Measurements from ENCODE around the gene SERF2.
"Not testable (repeated sequence)": the region's sequence is repeated elsewhere in the genome, so short reads cannot be mapped to it uniquely, and the experiment has no call there.

The SERF2 gene
- long read RNA-seq, donor 1, transcript SERF2-201 (3 exons, 1,537 nt): major isoform, 890 of 1,097 reads
- long read RNA-seq, donor 1, transcript SERF2-207 (2 exons, 582 nt): minor isoform, 107 of 1,097 reads
- long read RNA-seq, donor 1, transcript SERF2-216 (2 exons, 1,030 nt): minor isoform, 14 of 1,097 reads
- long read RNA-seq, donor 1, partial matches to known transcripts: 63 of 1,097 reads
- long read RNA-seq, donor 1, other reads (novel, unspliced or antisense): 15 of 1,097 reads
- long read RNA-seq, donor 2, transcript SERF2-201 (3 exons, 1,537 nt): major isoform, 526 of 639 reads
- long read RNA-seq, donor 2, transcript SERF2-207 (2 exons, 582 nt): minor isoform, 91 of 639 reads
- long read RNA-seq, donor 2, transcript SERF2-216 (2 exons, 1,030 nt): minor isoform, 5 of 639 reads
- long read RNA-seq, donor 2, partial matches to known transcripts: 7 of 639 reads
- long read RNA-seq, donor 2, other reads (novel, unspliced or antisense): 0 of 639 reads
- long read RNA-seq, donor 3, transcript SERF2-201 (3 exons, 1,537 nt): major isoform, 279 of 338 reads
- long read RNA-seq, donor 3, transcript SERF2-207 (2 exons, 582 nt): minor isoform, 47 of 338 reads
- long read RNA-seq, donor 3, transcript SERF2-216 (2 exons, 1,030 nt): minor isoform, 5 of 338 reads
- long read RNA-seq, donor 3, partial matches to known transcripts: 0 of 338 reads
- long read RNA-seq, donor 3, other reads (novel, unspliced or antisense): 0 of 338 reads
- long read RNA-seq, donor 4, transcript SERF2-207 (2 exons, 582 nt): minor isoform, 60 of 575 reads
- long read RNA-seq, donor 4, transcript SERF2-216 (2 exons, 1,030 nt): minor isoform, 16 of 575 reads
- long read RNA-seq, donor 4, transcript SERF2-201 (3 exons, 1,537 nt): major isoform, 474 of 575 reads
- long read RNA-seq, donor 4, transcript SERF2-205 (3 exons, 690 nt): minor isoform, 6 of 575 reads
- long read RNA-seq, donor 4, partial matches to known transcripts: 12 of 575 reads
- long read RNA-seq, donor 4, other reads (novel, unspliced or antisense): 0 of 575 reads
- long read RNA-seq, donor 5, transcript SERF2-207 (2 exons, 582 nt): minor isoform, 76 of 859 reads
- long read RNA-seq, donor 5, transcript SERF2-204 (3 exons, 586 nt): minor isoform, 6 of 859 reads
- long read RNA-seq, donor 5, transcript SERF2-201 (3 exons, 1,537 nt): major isoform, 757 of 859 reads
- long read RNA-seq, donor 5, transcript SERF2-216 (2 exons, 1,030 nt): minor isoform, 10 of 859 reads
- long read RNA-seq, donor 5, partial matches to known transcripts: 0 of 859 reads
- long read RNA-seq, donor 5, other reads (novel, unspliced or antisense): 0 of 859 reads
- long read RNA-seq, donor 6, transcript SERF2-202 (3 exons, 506 nt): minor isoform, 7 of 642 reads
- long read RNA-seq, donor 6, transcript SERF2-207 (2 exons, 582 nt): minor isoform, 96 of 642 reads
- long read RNA-seq, donor 6, transcript SERF2-216 (2 exons, 1,030 nt): minor isoform, 5 of 642 reads
- long read RNA-seq, donor 6, transcript SERF2-201 (3 exons, 1,537 nt): major isoform, 523 of 642 reads
- long read RNA-seq, donor 6, partial matches to known transcripts: 6 of 642 reads
- long read RNA-seq, donor 6, other reads (novel, unspliced or antisense): 0 of 642 reads
- long read RNA-seq, donor 7: 0 reads
- long read RNA-seq, donor 8, transcript SERF2-216 (2 exons, 1,030 nt): minor isoform, 11 of 729 reads
- long read RNA-seq, donor 8, transcript SERF2-201 (3 exons, 1,537 nt): major isoform, 557 of 729 reads
- long read RNA-seq, donor 8, transcript SERF2-207 (2 exons, 582 nt): minor isoform, 70 of 729 reads
- long read RNA-seq, donor 8, partial matches to known transcripts: 59 of 729 reads
- long read RNA-seq, donor 8, other reads (novel, unspliced or antisense): 27 of 729 reads

DNA sequence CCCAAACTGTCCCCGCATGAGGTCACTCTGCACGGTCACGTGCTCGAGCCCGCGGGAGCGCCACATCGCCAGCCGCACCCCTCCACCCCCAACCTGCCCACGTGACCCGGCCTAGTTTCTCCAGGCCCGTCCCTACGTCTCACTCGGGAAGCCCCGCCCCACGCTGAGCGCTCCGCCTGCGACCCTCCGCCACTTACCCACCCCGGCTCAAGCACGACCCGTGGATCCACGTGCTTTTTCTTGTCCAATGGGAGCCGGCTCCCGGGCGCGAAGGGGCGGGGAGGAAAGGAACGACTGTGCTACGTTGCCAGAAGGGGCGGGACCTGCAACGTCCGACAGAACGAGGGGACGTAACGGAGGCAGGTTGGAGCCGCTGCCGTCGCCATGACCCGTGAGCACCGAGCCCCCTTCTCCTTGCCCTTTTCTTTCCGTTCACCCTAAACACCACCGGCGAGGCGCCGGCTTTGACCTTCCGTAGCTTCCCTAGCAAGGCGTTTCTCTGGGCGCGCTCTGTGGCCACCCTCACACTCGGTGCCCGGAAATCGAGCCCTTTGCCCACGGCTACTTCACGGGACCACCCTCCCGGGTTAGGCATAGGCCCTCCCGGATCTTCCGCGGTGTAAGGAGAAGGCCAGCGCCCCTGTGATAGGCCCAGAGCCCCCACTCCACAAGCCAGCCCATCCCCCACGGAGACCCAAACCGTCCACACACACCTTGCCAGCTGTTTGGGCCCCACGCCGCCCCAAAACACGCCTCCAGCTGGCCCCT lies at the start of gene SERF2:
TSS of gene SERF2 (plus strand) at position 328 of the 768 bp plus-strand sequence. CDS start at position 385, 57 bp downstream.
- DNase-seq: peak; percentile 92

DNA sequence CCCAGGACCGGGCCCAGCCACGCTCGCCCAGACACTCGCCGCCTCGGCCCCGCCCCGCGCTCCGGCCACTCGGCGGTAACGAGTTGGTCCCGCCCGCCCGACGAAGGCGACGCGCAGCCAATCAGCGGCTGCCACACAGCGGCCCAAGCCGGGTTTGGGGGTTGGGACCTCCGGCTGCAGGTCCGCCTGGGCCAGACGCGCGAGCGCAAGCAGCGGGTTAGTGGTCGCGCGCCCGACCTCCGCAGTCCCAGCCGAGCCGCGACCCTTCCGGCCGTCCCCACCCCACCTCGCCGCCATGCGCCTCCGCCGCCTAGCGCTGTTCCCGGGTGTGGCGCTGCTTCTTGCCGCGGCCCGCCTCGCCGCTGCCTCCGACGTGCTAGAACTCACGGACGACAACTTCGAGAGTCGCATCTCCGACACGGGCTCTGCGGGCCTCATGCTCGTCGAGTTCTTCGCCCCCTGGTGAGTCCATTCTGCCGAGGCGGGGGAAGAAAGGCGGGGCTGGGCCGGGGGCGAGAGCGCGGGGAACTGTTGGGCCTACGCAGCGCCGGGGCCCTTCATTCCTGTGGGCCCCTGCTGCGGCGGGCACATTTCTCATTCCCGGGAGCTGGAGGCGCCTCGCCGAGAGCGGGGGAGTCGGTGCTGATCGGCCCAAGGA lies 45.7 kb upstream of the SERF2 start, which contains the start of gene PDIA3:
TSS of gene PDIA3 (plus strand) at position 194 of the 658 bp plus-strand sequence. CDS start at position 296, 102 bp downstream.
- peak; percentile 92 for DNase-seq

DNA sequence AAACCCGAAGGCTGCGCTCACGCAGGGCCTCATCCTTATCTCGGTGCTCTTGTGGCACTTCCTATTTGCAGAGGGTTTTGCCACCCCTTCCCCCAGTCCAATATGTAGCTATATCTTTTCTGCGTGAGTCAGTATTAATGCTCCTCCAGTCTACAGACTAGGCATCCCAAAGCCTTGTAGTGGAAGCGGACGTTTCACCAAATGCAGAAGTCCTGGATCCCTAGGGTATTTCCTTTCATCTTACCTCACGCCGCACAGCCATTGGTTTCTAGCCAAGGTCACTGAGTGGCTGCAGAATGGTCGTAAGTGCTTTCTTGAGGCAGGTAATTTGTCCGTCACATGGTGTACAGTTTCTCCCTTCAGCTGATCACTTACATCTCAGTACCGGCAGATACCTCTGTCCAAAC lies 45.2 kb upstream of the SERF2 start:
- not testable (repeated sequence) for DNase-seq

DNA sequence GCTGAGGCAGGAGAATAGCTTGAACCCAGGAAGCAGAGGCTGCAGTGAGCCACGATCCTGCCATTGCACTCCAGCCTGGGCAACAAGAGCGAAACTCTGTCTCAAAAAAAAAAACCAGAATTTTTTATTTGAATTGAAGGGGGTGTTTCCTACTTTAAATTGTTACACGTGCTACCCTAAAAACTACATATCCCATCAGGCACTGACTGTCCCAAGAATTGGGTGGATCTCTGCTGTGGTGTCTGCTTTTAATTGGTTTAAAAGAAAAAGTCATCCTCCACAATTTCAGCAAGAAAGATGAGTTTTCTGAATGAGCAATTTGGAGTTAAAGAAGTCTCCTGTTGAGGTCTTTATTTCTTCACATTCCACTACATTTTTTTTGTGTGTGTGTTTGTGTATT lies 43.7 kb upstream of the SERF2 start:
- DNase-seq: no peak

DNA sequence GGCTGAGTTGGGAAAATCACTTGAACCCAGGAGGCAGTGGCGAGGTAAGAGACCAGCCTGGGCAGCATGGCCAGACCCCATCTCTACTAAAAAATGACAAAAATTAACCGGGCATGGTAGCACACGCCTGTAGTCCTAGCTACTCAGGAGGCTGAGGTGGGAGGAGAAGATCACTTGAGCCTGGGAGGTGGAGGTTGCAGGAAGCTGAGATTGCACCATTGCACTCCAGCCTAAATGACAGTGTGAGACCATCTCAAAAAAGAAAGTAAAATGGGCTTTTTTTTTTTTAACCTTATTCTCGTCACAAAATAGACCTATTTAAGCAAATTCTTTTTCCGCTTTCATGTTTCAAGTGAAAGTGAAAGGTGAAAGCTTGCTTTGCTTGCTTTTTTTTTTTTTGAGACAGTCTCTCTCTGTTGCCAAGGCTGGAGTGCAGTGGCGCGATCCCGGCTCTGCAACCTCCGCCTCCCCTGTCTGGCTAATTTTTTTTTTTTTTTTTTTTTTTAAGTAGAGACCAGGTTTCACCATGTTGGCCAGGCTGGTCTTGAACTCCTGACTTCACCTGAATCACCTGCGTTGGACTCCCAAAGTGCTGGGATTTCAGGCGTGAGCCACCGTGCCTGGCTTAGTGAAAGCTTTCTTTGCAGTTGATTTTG lies 42.3 kb upstream of the SERF2 start:
- no peak for DNase-seq

DNA sequence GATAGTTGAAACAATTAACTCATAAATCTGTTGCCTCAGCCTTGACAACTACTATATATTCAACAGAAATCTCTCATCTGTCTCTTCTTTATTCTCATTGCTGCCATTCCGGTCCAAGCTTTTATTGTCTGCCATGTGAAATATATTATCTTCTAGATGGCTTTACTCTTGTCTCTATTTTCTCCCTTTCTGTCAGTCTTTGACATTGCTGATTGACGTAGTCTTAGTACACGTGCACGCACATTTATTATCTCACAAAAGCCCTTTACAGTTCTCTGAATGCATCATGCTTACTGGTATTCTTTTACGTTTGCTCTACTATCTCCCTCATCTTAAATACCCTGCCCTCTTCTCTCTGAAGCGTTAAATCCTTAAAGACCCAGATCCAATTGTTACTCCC lies 40.2 kb upstream of the SERF2 start:
- DNase-seq: no peak

DNA sequence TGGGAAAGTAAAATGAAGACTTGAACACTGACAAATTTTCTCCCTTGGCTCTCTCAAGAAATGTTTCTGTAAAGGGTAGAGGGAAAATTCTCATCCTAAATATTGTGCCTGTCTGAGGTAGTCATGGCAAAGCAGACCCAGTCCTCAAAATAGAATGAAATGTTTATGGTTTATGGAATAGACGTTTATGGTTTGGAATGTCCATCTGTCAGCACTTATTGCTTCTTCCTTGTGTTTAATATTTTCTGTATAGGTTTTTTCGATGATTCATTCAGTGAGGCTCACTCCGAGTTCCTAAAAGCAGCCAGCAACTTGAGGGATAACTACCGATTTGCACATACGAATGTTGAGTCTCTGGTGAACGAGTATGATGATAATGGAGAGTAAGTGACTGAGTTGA lies 29.3 kb upstream of the SERF2 start:
- DNase-seq: no peak

DNA sequence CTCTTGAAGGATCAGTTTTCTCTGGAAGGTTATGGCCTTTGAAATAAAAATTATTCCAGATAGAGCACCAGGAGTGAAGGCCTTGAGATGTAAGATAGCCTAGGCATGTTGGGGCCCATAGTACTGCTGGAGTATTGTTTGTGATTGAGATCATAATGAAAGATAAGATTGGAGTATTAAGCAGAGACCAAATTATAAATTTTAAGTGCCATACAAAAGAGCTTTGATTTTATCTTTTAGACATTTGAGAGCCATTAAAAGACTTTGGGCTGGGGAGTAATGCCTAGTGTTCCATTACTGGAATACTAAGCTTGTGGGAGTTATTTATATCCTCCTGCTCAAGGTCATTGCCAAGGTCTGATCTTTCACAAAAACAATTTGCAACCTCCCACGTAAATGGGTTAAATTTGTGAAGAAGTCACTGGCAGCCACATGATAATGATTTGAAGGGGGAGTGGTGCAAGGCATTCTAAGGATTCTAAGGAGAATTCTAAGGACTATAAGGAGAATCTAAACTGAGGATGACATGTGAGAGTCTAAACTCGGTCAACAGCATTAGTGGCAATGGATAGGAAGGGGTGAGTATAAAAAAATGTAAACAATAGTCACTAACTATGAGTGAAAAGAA lies 28.2 kb upstream of the SERF2 start:
- DNase-seq: no peak

DNA sequence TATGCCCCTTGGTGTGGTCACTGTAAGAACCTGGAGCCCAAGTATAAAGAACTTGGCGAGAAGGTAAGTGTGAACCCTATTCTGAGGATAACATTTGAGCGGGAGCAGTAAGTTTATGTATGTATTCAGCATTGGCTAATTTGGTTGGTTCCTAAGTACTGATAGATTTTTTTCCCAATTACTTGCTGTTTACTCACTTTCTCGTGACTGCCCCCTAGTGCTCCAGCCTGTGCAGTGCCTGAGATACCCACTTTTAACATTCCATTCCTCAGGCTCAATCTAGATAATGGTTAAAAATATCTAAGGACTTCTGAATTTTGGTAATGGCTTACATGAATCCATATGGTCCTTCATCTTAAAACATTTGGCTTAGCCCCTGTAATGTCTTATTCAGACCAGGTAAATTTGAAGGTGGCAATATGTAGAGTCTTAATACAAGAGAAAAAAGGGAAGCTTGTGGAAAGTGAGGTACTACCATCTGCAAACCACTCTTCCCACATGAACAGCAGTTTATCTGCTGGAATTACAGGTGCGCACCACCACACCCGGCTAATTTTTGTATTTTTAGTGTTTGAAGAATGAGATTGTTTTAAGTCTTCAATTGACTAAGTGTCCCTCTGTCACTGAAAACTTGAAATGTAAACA lies 22.4 kb upstream of the SERF2 start:
- no peak for DNase-seq

DNA sequence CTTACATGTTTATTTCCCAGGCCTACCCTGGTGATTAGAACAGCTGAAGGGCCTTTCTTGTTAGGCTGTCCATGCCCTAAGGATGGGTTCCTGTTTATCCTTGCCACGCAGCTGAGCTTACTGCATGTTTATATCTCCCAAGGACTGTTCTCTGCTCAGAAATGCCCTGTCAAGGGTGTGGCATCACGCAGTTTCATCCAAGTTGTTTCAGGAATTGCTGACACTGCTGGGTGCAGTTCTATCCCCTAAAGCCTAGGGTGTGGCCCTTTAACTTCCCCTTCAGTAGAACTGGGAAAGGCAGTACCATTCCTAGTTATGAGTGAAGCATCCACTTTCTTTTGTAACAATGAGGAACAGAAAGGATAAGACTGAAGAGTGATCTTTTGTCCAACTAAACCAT lies 20.3 kb upstream of the SERF2 start:
- no peak for DNase-seq

DNA sequence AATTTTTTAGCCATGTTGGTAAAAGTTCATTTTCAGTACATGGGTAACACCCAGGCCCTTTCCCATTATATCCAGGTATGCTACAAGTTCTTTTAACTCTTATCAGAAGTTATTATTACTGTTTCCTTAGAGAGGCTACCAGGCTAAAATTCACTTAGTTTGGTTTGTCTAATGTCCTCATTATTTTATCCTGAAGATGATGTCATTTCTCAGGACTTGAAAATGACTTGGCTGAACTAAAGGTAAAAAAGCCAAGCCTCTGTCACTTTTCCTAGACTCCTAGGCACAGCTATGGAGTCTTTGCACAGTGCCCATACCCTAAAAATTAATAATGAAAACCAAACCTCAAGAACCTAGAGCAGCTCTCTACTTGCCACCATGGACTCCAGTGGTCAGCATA lies 19.5 kb upstream of the SERF2 start:
- DNase-seq: no peak

DNA sequence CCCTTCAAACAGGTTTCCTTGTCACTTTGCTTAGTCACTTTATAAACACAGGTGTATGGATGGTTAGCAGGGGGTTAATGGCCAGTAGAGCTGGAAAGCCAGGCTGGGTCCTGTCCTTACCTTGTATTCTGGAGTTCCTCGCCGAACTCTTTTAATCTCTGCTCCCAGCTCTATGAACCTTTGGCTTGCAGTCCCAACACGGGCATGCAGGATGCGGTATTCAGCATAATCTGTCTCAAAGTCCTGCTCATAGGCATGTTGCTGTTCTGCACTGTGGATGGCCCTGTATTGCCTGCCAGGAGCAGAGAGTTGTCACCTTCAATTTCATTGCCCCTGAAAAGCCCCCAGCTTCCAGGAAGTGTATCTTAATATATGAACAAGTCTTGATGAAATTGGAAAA lies 18.1 kb upstream of the SERF2 start:
- no peak for DNase-seq

DNA sequence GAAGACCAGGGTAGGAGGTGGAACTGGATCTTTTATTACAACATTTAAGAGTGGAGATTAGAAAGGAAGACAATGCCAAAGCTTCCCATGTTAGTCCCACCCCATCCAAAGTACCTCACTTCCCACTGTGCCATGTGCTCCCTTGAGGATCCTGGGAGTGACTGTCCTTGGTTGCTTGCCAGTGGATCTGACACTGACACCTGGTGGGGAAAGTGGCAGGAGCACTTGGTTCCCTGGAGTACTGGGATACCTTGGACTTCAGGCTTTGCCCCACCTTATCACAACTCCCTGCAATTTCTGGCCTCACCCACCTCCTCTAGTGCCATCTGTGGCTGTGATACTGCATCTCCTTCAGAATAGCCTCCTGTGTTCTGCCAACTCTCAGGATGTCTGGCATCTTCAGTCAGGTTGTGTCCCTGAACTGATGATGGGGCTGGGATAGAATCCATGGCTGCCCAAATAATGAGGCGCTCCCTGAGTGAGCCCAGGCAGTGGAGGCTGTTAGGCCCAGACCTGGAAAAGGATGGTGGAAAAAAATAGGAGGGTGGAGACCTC lies 16.6 kb upstream of the SERF2 start:
- no peak for DNase-seq

DNA sequence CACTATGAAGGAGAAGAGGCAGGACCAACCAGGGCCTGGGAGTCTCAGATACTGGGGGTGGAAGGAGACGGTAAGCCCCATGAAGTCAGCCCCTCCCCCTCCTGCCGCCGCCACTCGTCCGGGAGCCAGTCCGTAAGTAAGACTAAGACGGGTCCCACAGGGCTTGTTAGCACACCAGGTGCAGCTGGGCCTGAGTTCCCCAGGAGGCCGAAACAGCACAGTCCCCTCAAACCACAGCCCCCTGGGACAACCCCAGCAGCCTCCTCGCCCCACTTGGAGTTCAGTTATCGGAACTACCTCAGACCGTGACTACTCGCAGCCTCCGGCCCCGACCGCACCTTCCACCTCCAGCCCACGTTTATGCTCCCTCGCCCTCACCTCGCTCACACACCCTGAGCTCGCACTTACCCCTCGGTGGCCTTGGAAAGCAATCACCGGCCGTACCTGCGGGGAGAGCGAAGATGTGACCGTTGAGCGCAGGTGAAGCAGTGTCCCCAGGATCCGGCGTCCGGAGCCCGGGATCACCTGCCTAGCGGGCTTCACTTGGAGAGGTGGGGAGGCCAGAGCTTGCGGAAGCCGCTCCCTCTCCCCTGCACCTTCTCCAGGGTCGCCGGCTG lies 15.9 kb upstream of the SERF2 start:
- DNase-seq: peak; percentile 71

DNA sequence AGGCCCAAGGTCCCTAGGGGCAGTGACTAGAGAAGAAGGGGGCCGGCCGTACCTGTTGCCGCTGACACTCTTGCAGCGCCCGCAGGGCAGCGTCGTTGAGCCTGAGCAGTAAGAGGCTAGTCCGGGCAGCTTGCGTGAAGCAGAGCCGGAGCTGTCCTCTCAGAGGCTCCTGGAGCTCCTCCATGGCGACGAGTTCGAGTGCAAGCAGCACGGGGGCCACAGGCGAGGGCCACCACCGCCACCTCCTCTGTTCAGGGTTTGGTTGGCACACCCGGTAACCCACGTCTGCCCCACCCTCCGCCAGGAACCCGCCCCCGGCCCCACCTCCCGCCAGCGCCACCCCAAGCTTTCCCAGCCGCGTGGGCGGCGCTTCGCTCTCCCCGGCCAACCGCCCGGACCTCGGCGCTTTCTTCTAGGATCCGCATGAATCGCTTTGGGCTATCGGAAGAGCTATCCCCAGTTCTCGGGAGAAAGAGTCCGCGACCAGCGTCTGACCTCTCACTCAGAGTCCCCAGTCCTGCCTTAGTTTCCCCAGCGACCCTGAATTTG lies 15.3 kb upstream of the SERF2 start, which contains the start of gene ELL3:
TSS of gene ELL3 (minus strand) at position 249 of the 549 bp plus-strand sequence. CDS start at position 184, 65 bp downstream.
- DNase-seq: no peak

DNA sequence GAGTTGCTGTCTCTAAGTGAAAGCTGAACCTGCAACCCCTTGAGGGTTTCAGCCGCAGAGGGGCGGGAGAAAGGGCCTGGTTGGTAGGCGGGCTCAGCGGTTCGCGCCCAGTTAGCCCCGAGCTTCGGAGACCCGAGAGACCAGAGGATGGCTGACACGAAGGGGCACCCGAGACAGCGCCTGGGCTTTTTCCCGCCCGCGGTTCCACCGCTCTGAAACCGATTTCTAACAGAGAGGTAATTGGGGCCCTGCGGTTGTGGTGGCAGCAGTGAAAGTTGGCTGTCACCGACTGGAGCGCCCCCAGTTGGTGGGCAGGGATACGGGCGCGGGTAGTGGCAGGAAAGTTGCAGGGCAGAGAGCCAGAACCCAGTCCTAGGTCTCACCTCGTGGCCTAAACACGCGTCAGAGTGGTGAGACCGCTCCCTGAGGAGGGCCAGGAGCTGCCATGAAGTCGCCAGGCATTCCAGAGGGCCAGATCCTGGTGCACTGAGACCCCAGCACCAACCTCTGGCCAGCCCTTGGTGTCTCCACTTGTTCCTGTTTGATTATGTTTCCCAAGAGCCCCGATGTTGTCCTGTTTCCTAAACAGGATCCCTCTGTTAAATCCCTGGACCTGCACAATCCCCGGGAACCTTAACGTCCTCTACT lies 14.7 kb upstream of the SERF2 start:
- peak; percentile 83 for DNase-seq
